HepG2 (cell line): Measurements from ENCODE around the gene CORO1C. TPM values are rescaled to one million over a fixed set of nuclear protein-coding genes. Genes with fewer than 3 reads are reported as not detected.
A peak's percentile ranks its signal among the peaks of the same experiment; 100 is the strongest.

Source experiments
- DMTF1 ChIP-seq: sonication (generic); formaldehyde crosslinking; IDR thresholded peaks from 2 replicates; pipeline ENCODE4 v1.4.0; 2020; ENCODE audit warnings: mild to moderate bottlenecking, missing genetic modification reagents
- FOSL2 ChIP-seq: sonication (generic); formaldehyde crosslinking; IDR thresholded peaks from 2 replicates; pipeline ENCODE4 v1.4.0; 2020; ENCODE audit warnings: missing genetic modification reagents
- GABPA ChIP-seq, 2 experiments: IDR thresholded peaks; 2 replicates each; pipeline ENCODE4 v1.6.1; 2011 to 2016; ENCODE audit warnings: low read depth in 2 of 2, low read length in 1 of 2, missing biosample characterization in 1 of 2, missing genetic modification characterization in 1 of 2
- PAXIP1 ChIP-seq: sonication (generic); formaldehyde crosslinking; conservative IDR thresholded peaks from 2 replicates; pipeline ENCODE4 v1.4.0; 2020; ENCODE audit warnings: mild to moderate bottlenecking, missing genetic modification reagents, moderate library complexity
- polyA plus RNA-seq, 8 experiments: library from polyadenylated mRNA; depleted of rRNA in 3 of 8; stranded (reverse) in 7 of 8; unstranded in 1 of 8; fragments of >200 nt; fragmentation: Illumina TruSeq in 4 of 8; extraction: Trizol in 4 of 8; gene quantifications; 2 replicates each; pipeline versions ENCODE4 v1.2.1 to v1.2.3, GENCODE V29; 2011 to 2016; ENCODE audit warnings: low read depth in 4 of 8, missing spikeins in 1 of 8, mixed read lengths in 1 of 8; ENCODE audit not compliant: insufficient read depth in 1 of 8
- total RNA-seq, 5 experiments: library from RNA; depleted of rRNA; stranded (reverse); fragments of >200 nt; fragmentation: Illumina TruSeq; extraction: Trizol; gene quantifications; 2 replicates each; pipeline ENCODE4 v1.2.3, GENCODE V29; 2016; ENCODE audit warnings: low read depth in 1 of 5
- TF ChIP-seq, protein P1 (sequence below), 2 experiments: fragments of 450-650 bp in 1 of 2; sonication (generic) in 1 of 2; formaldehyde crosslinking in 1 of 2; IDR thresholded peaks; 2 replicates each; pipeline versions ENCODE4 v1.6.1 to v1.8.0; 2016 to 2022; ENCODE audit warnings: antibody characterized with exemption in 1 of 2, mild to moderate bottlenecking in 1 of 2, missing genetic modification reagents in 1 of 2
- TF ChIP-seq, protein P2 (sequence below): sonication (generic); formaldehyde crosslinking; IDR thresholded peaks from 2 replicates; pipeline ENCODE4 v1.9.0; 2022; ENCODE audit warnings: low read depth, missing genetic modification reagents

Gene CORO1C
- total and polyA plus RNA-seq, 2 of the 13 experiments (the other 11 are each of a cell fraction or from before 2014, with no cell fraction given), result 73.7 to 131 TPM

- TF ChIP-seq, protein P1, sequence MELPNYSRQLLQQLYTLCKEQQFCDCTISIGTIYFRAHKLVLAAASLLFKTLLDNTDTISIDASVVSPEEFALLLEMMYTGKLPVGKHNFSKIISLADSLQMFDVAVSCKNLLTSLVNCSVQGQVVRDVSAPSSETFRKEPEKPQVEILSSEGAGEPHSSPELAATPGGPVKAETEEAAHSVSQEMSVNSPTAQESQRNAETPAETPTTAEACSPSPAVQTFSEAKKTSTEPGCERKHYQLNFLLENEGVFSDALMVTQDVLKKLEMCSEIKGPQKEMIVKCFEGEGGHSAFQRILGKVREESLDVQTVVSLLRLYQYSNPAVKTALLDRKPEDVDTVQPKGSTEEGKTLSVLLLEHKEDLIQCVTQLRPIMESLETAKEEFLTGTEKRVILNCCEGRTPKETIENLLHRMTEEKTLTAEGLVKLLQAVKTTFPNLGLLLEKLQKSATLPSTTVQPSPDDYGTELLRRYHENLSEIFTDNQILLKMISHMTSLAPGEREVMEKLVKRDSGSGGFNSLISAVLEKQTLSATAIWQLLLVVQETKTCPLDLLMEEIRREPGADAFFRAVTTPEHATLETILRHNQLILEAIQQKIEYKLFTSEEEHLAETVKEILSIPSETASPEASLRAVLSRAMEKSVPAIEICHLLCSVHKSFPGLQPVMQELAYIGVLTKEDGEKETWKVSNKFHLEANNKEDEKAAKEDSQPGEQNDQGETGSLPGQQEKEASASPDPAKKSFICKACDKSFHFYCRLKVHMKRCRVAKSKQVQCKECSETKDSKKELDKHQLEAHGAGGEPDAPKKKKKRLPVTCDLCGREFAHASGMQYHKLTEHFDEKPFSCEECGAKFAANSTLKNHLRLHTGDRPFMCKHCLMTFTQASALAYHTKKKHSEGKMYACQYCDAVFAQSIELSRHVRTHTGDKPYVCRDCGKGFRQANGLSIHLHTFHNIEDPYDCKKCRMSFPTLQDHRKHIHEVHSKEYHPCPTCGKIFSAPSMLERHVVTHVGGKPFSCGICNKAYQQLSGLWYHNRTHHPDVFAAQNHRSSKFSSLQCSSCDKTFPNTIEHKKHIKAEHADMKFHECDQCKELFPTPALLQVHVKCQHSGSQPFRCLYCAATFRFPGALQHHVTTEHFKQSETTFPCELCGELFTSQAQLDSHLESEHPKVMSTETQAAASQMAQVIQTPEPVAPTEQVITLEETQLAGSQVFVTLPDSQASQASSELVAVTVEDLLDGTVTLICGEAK (IDR thresholded peaks at IDR 0.05), result no peak
- TF ChIP-seq, protein P1 (CRISPR knock-in tag; IDR thresholded peaks at IDR 0.05), result 0 out of 2 replicates have a peak, but pooled peaks have one; percentile 43
- TF ChIP-seq GABPA (IDR thresholded peaks at IDR 0.05; ENCODE audit: low read depth, low read length) (no peak), GABPA (CRISPR knock-in tag; IDR thresholded peaks at IDR 0.05; ENCODE audit: low read depth) (peak; percentile 46), DMTF1 (CRISPR knock-in tag) (no peak), FOSL2 (CRISPR knock-in tag) (peak; percentile 52), PAXIP1 (CRISPR knock-in tag) (peak; percentile 85)
- TF ChIP-seq, protein P2, sequence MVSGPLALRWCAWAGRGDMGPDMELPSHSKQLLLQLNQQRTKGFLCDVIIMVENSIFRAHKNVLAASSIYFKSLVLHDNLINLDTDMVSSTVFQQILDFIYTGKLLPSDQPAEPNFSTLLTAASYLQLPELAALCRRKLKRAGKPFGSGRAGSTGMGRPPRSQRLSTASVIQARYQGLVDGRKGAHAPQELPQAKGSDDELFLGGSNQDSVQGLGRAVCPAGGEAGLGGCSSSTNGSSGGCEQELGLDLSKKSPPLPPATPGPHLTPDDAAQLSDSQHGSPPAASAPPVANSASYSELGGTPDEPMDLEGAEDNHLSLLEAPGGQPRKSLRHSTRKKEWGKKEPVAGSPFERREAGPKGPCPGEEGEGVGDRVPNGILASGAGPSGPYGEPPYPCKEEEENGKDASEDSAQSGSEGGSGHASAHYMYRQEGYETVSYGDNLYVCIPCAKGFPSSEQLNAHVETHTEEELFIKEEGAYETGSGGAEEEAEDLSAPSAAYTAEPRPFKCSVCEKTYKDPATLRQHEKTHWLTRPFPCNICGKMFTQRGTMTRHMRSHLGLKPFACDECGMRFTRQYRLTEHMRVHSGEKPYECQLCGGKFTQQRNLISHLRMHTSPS (CRISPR knock-in tag), result peak; percentile 67; the same call in 1 of the 2 replicates
Measured at GRCh38 chr12:108773798-108774788, 42.8 kb upstream of the CORO1C start (continued).
